Psoas muscle (tissue), 8 donors: Measurements from ENCODE around the gene MGME1. TPM values are rescaled to one million over a fixed set of nuclear protein-coding genes. Genes with fewer than 3 reads are reported as not detected.

Experiments
- ATAC-seq, 4 donors: fragments of 200-7000 bp; cut with Tn5 transposase; one replicate each; pipeline ENCODE4 v1.9.1; 2020; ENCODE audit warnings: moderate library complexity in 3 of 4, mild to moderate bottlenecking in 2 of 4
- DNase-seq, 2 donors: peaks; one replicate each; pipeline ENCODE4 v3.0.0-alpha.2; 2020
- H3K27ac ChIP-seq: fragments of 200-600 bp; one replicate; pipeline ENCODE4 v1.8.0; 2022
- H3K27me3 ChIP-seq, 3 donors: fragments of 200-600 bp in 1 of 3; one replicate each; pipeline versions ENCODE4 v1.6.1 to v1.8.0; 2013 to 2022; ENCODE audit warnings: low read length in 2 of 3, mild to moderate bottlenecking in 2 of 3, moderate library complexity in 1 of 3; ENCODE audit not compliant: insufficient read depth in 3 of 3
- H3K36me3 ChIP-seq, 2 donors: fragments of 200-600 bp in 1 of 2; one replicate each; pipeline versions ENCODE4 v1.6.1 to v1.8.0; 2013 to 2022; ENCODE audit warnings: low read depth in 1 of 2, mild to moderate bottlenecking in 1 of 2, moderate library complexity in 1 of 2; ENCODE audit not compliant: insufficient read depth in 1 of 2
- H3K4me1 ChIP-seq: fragments of 200-600 bp; one replicate; pipeline ENCODE4 v1.8.0; 2022
- H3K4me3 ChIP-seq: fragments of 200-600 bp; one replicate; pipeline ENCODE4 v1.8.0; 2022; ENCODE audit warnings: mild to moderate bottlenecking
- H3K9me3 ChIP-seq: fragments of 200-600 bp; one replicate; pipeline ENCODE4 v1.8.0; 2022
- WGBS, 3 donors: extraction: QIAGEN DNeasy Blood & Tissue Kit; methylation state at CpG; one replicate each; pipeline versions ENCODE4 v1.1.6 to v1.1.7; 2013; 5-methylcytosine and 5-hydroxymethylcytosine counted together
- intact Hi-C, 2 donors: fragments of 100-400 bp; cut with DNase I; formaldehyde crosslinking; loops; one replicate each; pipeline versions ENCODE4 v1.11.0 to v1.14.2; 2022
- polyA plus RNA-seq, 3 donors: library from polyadenylated mRNA; stranded (reverse); fragments of 200-250 nt; gene quantifications; one replicate each; pipeline ENCODE4 v1.2.3, GENCODE V29; 2013
- total RNA-seq, 4 donors: library from RNA; stranded (reverse); fragmentation: NEBNext Ultra II Directional in 2 of 4; extraction: Animal tissue kit (Norgen Biotek cat#: 25700) in 2 of 4; gene quantifications; one replicate each; pipeline versions ENCODE4 v1.2.1 to v1.2.4, GENCODE V29; 2021 to 2023
- TF ChIP-seq, protein P1 (sequence below): fragments of 200-600 bp; IDR thresholded peaks from one replicate; pipeline ENCODE4 v1.8.0; 2022; ENCODE audit warnings: antibody characterized with exemption
- donor health status: healthy with polysubstance abuse.
- donor health status: DM: no; HTN: no; CAD: no; lungs with moderate emphysema.
- donor health status: Bipolar disorder and iron deficiency.
- donor health status: healthy.
- donor health status: DM: yes; HTN: yes; CAD: no.
- donor health status: DM: no; HTN: no; CAD: no.
- donor health status: DM: no; HTN: no; CAD: no.
- donor health status: DM: yes; HTN: yes; CAD: no.

Gene MGME1
- total and polyA plus RNA-seq, 7 donors: 4.3 to 21.8 (median 9.2) TPM

GRCh38 chr20:17969278-17969883 is 563 bp downstream of the MGME1 start:
- peak; percentile 12 to 40 (median 19) for ATAC-seq
- TF ChIP-seq, protein P1, sequence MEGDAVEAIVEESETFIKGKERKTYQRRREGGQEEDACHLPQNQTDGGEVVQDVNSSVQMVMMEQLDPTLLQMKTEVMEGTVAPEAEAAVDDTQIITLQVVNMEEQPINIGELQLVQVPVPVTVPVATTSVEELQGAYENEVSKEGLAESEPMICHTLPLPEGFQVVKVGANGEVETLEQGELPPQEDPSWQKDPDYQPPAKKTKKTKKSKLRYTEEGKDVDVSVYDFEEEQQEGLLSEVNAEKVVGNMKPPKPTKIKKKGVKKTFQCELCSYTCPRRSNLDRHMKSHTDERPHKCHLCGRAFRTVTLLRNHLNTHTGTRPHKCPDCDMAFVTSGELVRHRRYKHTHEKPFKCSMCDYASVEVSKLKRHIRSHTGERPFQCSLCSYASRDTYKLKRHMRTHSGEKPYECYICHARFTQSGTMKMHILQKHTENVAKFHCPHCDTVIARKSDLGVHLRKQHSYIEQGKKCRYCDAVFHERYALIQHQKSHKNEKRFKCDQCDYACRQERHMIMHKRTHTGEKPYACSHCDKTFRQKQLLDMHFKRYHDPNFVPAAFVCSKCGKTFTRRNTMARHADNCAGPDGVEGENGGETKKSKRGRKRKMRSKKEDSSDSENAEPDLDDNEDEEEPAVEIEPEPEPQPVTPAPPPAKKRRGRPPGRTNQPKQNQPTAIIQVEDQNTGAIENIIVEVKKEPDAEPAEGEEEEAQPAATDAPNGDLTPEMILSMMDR: no peak
- no peaks in the 10 kb centered on the region for H3K9me3 ChIP-seq
- 0% methylated on average over 28 of the region's 28 CpGs for WGBS, 3 donors
- no peaks in the 10 kb centered on the region for H3K27me3 ChIP-seq
- peak; percentile 40 to 72 for DNase-seq
- intact Hi-C loops: loop anchor here in 1 of 2 donors (5.0 kb wide), 2 partner anchors 52 to 318 kb away; partner anchors contain the start of gene ZNF133
- H3K4me1 ChIP-seq: peaks cover 50% of the 10 kb centered on the region
- peak overlapping the region; percentile 97 for H3K4me3 ChIP-seq
- H3K27ac ChIP-seq: peak overlapping the region; percentile 98
- H3K36me3 ChIP-seq: no peaks in the 10 kb centered on the region

- Histone ChIP-seq H3K4me3 (peak overlapping the region; percentile 97), H3K36me3 (no peaks in the 10 kb centered on the region), H3K9me3 (no peaks in the 10 kb centered on the region), H3K4me1 (peaks cover 50% of the 10 kb centered on the region), H3K27ac (peak overlapping the region; percentile 98), H3K27me3 (no peaks in the 10 kb centered on the region)
- intact Hi-C loops: loop anchor here in 1 of 2 donors (2.0 to 5.0 kb wide), 3 partner anchors 23 to 317 kb away; partner anchors contain the start of gene ZNF133
- TF ChIP-seq, protein P1: no peak
- DNase-seq (peak; percentile 26 to 58), ATAC-seq (peak in 1 of 4 donors; percentile 3)
- WGBS, 3 donors: 5 to 7% (median 6%) methylated on average over 9 of the region's 9 CpGs
These were observed 1.1 kb downstream of the MGME1 start for GRCh38 chr20:17969884-17970409.

DNA sequence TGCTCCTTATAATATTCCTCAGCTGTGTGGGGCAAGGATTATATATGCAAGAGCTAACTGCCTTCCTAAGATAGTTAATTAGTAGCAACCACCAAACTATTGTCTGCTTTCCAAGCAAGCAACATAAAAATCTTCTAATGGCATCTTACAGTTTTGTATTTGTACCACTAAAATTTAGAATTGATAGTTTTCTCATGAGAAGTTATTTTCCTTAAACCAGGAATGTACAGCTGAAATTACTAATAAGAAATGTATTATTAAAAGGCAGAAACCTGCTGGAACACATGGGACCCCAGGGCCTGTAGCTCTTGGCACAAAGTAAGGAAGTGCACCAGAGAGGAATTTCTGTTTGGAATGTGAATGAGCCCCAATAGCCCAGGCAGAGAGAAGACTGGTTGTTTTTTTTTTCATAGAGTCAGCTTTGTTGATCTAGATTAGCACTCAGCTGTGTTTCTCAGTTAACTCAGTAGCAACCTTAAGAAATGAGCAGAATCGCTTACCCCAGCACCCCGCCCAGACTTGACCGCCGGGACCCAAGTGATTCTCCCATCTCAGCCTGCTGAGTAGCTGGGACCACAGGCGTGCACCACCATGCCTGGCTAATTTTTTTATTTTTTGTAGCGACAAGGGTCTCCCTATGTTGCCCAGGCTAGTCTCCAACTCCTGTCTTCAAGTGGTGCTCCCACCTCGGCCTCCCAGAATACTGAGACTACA is 2.6 kb downstream of the MGME1 start:
- peaks cover 42% of the 10 kb centered on the region for H3K4me1 ChIP-seq
- ATAC-seq (no peak), DNase-seq (no peak)
- peak overlapping the region; percentile 98 for H3K27ac ChIP-seq
- WGBS, 3 donors: 19 to 28% (median 27%) methylated on average over 7 of the region's 7 CpGs
- H3K4me3 ChIP-seq: peak overlapping the region; percentile 97
- TF ChIP-seq, protein P1: no peak
- no peaks in the 10 kb centered on the region for H3K9me3 ChIP-seq
- intact Hi-C loops: loop anchor here in 1 of 2 donors (2.0 kb wide), 1 partner anchor 21 kb away; no protein-coding TSS in a partner anchor
- H3K36me3 ChIP-seq: no peaks in the 10 kb centered on the region
- no peaks in the 10 kb centered on the region for H3K27me3 ChIP-seq

DNA sequence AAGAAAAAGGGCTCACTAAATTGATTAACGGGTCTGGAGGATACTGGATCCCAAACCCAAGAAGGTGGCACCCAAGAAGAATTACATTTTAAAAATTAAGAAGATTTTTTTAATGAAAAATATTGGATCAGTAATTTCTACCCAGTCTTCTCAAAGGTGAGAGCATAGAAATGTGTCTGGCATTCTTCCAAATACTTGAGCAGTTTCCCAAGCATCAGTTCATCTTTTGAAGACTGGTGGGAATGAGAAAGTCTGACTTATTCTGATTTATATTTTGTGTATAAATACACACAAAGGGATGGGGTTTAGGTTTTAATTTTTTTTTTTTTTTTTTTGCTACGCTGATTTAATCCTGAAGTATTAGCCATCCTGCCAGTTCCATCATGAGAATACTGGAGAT is 3.3 kb downstream of the MGME1 start:
- intact Hi-C loops: no loop called here
- H3K4me1 ChIP-seq: peaks cover 36% of the 10 kb centered on the region
- no peaks in the 10 kb centered on the region for H3K9me3 ChIP-seq
- 29 to 31% (median 29%) methylated on average over 2 of the region's 2 CpGs for WGBS, 3 donors
- H3K27me3 ChIP-seq: no peaks in the 10 kb centered on the region
- no peaks in the 10 kb centered on the region for H3K36me3 ChIP-seq
- DNase-seq (no peak), ATAC-seq (no peak)
- TF ChIP-seq, protein P1: no peak
- H3K4me3 ChIP-seq: peak overlapping the region; percentile 97
- H3K27ac ChIP-seq: peak overlapping the region; percentile 98
